G401.6 (cell line): ENCODE measurements around the gene GOLGA6C.
"Not testable (repeated sequence)": the region's sequence is repeated elsewhere in the genome, so short reads cannot be mapped to it uniquely, and the experiment has no call there.

Experiments used
- FAIRE-seq: peaks from 2 replicates; lab custom pipeline; 2012; peaks lifted over from hg19 to GRCh38; lab: Jason Lieb, UNC

The GOLGA6C gene

DNA sequence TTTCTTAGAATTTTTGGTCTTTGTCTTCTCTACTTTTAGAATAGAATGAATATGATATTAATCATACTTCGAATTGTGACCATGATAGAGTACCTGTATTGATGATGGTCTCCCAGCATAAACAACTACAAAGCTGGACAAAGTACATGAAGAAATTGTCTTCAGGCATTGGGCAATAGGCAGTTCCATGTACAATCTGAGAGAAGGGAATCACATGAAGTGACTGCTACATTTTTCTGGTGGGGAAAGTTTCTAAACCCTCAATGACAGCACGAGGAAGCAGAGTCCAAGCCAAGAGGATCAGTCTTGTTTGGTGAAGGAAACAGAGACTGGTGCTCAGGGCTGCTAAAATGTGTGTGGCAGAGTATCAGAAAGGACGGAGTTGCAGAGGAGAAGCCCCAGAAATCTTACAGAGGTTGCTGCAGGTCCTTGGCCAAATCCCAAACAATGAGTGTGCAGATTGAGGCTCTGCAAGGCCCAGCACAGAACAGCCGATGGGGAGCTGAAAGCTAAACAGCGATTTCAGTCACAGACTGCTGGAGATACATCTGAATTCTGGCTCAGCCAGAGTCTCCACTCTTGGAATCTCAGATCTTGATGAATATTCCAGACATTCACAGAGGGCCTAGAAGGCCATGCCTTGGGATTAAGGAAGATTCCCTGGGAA lies 61.2 kb downstream of the GOLGA6C start:
- FAIRE-seq = not testable (repeated sequence)
